OCI-M2 (cell line): ENCODE data around the gene USP54.
"Not testable (repeated sequence)": the region's sequence is repeated elsewhere in the genome, so short reads cannot be mapped to it uniquely, and the experiment has no call there.

Experiments used
- DNase-seq: peaks from one replicate; lab custom pipeline; 2025; ENCODE audit not compliant: unreplicated experiment; lab: John Stamatoyannopoulos, UW

The USP54 gene, protein sequence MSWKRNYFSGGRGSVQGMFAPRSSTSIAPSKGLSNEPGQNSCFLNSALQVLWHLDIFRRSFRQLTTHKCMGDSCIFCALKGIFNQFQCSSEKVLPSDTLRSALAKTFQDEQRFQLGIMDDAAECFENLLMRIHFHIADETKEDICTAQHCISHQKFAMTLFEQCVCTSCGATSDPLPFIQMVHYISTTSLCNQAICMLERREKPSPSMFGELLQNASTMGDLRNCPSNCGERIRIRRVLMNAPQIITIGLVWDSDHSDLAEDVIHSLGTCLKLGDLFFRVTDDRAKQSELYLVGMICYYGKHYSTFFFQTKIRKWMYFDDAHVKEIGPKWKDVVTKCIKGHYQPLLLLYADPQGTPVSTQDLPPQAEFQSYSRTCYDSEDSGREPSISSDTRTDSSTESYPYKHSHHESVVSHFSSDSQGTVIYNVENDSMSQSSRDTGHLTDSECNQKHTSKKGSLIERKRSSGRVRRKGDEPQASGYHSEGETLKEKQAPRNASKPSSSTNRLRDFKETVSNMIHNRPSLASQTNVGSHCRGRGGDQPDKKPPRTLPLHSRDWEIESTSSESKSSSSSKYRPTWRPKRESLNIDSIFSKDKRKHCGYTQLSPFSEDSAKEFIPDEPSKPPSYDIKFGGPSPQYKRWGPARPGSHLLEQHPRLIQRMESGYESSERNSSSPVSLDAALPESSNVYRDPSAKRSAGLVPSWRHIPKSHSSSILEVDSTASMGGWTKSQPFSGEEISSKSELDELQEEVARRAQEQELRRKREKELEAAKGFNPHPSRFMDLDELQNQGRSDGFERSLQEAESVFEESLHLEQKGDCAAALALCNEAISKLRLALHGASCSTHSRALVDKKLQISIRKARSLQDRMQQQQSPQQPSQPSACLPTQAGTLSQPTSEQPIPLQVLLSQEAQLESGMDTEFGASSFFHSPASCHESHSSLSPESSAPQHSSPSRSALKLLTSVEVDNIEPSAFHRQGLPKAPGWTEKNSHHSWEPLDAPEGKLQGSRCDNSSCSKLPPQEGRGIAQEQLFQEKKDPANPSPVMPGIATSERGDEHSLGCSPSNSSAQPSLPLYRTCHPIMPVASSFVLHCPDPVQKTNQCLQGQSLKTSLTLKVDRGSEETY (N-terminal part only)

DNA sequence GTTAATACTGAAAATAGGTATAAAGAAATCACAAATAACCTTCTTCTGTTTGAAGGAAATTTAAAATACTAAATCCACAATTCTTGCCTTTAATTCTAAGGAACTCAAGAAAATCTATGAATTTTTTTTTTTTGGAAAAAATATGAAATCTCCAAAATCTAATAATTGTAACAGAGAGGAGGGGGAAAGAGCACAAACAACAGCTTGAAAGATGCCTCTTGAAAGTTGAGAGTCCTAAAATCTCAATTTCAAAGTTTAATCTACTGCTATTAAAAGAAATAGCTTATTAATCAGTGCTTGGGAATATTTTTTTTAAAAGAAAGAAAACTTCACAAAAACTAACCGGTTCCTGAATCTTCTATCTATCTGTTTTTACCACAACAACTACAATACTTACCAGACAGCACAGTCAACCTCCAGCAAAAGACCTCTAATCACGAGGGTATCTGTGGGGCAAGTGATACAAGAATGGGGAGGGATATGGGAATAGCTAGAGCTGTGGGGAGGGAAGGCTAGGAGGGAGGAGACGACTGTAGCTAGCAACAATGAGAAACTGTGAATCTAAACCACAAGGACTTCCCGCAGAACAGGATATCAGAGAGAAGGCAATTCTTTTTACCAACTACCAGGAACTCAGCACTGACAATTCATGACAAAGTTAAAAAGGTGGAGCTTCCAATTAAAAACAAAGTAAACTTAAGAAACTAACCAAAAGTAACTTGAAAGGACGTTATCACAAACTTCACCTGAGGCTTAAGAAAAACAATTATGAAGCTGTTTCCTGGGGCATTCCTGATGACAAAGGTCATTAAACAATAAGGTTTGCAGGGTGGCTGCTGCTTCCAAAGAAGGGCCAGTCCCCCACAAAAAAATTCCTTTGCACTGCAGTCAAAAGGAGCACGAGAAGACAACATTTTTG lies at the start of gene USP54:
Gene USP54, minus strand, starts transcription at position 462 of the 919 bp plus-strand sequence. CDS start 15,684 bp downstream, outside the sequence.
- no peak for DNase-seq

DNA sequence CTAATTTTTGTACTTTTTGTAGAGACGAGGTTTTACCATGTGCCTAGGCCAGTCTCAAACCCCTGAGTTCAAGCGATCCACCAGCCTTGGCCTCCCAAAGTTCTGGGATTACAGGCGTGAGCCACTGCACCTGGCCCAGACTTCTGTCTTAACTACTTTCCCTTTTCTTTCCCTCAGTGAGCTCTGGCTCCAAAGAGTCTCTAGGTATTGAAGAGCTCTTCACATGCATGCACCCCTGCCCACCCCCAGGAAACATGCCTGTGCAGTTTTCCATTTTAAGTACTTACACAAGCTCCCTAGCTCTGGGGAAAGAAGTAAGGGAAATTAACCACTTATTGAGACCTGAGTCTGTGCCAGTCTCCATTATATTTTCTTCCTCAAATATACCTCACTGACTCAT lies 48.1 kb upstream of the USP54 start:
- DNase-seq, result no peak

DNA sequence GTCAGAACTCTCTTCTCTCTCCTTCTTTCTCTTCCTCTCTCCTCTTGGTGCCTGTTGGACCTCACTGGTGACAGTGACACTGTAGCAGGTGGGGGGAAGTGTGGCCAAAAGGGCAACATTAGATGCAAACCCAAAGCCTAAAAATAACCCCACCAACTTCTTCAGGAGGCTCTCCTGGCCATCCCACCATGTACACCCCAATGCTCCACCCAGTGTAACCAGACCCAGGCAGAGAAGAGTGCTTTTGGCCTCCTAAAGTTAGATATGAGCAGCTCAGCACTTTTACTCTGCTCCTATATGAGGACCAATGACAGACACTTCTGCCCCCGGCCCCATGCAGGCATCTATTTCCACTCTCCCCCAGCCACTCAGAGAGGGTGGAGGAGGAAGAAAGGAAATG lies 44.6 kb upstream of the USP54 start:
- DNase-seq, result no peak

DNA sequence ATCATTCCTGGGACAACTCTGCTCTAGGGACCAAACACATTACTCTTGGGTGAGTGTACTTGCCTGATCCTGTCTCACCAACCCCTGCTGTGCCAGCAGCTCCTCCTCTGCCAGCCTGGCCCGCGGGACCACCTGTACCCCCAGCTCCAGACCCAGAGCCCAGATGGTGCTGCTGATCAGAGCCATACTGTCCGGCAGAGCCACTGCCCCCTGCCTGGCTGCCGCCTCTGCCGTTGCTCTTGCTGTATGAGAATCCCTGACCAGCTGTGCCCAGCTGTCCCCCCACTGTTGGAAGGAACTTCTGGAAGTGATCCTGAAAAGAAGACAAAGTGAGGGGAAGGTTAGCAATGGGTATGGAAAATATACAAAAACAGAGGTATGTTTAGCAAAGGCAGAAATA lies 43.3 kb upstream of the USP54 start:
- DNase-seq, result no peak

DNA sequence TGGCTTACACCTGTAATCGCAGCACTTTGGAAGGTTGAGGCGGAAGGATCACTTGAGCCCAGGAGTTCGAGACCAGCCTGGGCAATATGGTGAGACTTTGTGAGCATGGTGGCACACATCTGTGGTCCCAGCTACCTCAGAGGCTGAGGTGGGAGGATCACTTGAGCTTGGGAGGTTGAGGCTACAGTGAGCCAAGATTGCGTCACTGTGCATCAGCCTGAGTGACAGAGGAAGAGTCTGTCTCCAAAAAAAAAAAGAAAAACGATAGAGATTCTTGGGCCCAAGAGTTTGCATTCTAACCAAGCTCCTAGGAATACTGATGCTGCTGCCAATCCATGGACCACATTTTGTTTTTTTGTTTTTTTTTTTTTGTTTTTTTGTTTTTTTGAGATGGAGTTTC lies 38.0 kb upstream of the USP54 start:
- DNase-seq, result no peak

DNA sequence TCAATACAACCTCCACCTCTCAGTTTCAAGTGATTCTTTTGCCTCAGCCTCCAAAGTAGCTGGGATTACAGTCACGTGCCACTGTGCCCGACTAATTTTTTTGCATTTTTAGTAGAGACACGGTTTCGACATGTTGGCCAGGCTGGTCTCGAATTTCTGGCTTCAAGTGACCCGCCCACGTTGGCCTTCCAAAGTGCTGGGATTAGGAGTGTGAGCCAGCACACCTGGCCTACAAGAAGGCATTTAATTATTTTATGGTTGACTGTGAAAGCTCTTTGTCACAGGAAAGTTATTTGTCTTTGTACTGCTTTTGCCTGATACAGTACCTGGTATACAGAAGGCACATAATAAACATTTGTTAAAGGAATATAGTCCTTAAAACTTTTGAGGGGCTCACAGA lies 37.3 kb upstream of the USP54 start:
- DNase-seq, result no peak

DNA sequence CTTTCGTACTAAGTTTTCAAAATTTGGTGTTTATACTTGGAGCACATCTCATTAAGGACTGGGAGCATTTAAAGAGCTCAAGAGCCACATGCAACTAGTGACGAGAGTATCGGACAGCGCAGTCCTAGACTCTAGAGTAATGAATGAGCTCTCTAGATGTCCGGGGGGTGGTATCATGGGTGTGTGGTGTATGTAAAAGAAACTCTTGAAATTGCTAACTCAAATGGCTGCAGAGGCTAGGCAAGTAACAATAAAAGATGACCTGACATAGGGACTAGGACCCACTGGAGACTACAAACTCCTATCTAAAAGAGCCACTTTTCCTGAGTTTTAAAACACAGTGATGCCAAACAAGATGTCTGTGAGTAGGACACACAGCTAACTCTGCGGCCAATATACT lies 36.2 kb upstream of the USP54 start:
- no peak for DNase-seq

DNA sequence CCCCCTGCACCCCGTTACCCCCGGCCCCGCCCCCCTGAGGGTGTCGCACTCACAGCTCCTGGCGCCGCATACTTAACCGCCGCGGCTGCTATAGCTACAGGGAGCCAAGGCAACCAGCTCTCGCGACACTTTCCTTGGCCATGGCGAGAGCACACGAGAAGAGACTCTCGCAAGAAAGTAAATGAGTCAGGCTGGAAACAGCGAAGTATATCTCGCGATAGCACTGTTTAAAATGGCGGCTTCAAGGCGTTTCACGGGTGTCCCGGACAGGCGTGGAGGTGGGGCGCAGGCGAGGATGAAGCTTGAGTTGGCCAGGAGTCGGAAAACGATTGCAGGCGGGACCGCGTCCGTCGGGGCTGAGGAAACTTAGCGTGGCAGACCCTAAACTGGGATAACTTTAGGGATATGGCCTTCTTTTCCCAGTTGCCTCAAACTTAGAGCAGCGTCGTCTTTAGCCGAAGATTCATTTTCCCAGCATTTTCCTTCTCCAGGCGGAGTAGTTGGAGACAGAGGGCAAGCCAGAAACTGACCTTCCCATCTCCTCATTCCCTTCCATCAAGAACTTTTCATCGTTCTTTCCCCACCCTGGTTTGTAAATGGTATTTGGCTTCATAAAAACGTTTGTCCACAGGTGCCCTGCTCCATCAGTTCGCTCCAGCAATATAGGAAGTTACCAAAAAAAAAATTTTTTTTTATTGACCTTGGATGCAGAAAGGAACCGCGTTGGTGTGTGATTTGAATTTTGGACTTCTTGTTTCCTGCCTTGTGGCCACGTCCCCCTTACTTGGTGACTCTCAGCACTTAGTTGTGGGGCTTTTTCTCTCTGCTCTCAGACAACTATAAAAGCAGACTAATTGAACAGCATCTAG lies 35.0 kb upstream of the USP54 start:
- DNase-seq, result peak; percentile 72

DNA sequence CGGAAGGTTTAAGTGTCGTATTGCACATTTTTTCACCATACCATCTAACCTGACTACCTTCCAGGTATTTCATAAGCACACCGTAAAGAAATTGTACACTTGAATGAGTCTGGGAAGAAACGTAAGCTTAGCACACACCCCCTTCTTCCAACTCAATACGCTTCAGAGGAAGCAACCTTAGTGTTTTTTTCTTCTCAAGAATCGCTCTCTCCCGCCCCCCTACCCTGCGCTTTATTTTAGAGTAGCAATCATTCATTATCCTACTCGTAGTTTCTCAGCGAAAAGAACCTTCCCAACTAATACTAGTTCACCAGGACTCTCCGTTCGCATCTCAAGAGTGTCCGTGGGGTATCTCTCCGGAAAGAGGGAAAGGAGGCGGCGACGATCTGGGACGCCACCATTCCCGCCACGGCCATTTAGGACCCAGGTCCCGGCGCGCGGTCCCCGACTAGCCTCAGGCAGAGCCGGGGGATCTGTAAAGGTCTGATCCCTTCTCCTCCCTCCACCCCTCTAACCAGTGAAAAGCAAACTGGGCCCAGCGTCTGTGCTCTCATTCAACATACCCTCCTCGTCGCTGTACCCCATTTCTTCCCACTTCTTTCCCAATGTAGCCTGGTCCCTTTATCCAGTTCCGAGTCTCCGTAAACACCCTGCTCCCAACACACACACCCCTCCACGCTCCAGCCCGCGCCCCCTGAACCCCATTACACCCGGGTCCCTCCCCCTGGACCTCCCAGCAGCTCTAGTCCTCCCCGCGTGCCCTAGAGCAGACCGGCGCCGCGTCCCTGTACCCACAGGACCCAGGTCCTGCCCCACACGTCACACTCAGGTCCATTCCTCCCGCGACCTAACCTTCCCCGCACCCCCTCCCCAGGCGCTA lies 34.1 kb upstream of the USP54 start:
- no peak for DNase-seq

DNA sequence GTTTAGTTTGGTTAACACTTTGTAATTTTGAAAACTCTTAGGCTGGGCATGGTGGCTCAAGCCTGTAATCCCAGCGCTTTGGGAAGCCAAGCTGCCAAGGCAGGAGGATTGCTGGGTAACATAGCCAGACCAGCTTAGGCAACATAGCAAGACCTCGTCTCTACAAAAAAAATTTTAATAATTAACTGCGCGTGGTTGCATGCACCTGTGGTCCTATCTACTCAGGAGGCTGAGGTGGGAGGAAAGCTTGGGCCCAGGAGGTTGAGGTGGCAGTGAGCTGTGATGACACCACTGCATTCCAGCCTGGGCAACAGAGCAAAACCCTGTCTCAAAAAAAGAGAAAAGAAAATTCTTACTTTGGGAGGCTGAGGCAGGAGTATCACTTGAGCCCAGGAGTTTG lies 31.9 kb upstream of the USP54 start:
- DNase-seq, result no peak

DNA sequence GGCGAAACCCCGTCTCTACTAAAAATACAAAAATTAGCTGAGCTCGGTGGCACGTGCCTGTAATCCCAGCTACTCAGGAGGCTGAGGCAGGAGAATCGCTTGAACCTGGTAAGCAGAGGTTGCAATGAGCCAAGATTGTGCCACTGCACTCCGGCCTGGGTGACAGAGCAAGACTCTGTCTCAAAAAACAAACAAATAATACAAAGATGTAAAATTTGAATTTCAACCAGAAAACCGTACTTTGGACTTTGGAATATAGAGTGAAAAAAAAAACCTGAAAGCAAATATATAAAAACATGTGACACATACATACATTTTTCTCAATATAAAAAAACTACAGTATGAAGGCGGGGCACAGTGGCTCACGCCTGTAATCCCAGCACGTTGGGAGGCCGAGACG lies 29.8 kb upstream of the USP54 start:
- not testable (repeated sequence) for DNase-seq

DNA sequence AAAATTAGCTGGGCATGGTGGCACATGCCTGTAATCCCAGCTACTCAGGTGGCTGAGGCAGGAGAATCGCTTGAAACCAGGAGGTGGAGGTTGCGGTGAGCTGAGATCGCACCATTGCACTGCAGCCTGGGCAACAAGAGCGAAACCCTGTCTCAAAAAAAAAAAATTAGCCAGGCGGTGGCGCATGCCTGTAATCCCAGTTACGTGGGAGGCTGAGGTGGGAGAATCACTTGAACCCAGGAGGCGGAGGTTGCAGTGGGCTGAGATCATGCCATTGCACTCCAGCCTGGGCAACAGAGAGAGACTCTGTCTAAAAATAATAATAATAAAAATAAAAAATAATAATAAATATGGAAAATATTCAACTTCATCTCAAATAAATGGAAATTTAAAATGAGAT lies 26.0 kb upstream of the USP54 start:
- DNase-seq, result not testable (repeated sequence)

DNA sequence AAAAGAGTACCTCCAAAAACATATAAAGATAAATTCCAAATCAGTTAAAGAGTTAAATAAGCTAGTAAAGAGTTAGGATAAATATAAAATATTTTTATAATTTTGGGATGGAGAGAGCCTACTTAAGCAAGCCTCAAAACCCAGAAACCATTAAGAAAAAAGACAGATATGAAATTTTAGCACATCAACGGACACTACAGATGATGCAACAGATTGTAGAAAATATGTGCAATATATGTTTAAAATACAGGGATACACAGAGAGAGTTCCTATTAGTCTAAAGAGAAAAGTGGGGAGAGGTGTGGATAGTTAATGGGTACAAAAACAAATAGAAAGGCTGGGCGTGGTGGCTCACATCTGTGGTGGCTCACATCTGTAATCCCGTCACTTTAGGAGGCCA lies 23.6 kb upstream of the USP54 start:
- no peak for DNase-seq

DNA sequence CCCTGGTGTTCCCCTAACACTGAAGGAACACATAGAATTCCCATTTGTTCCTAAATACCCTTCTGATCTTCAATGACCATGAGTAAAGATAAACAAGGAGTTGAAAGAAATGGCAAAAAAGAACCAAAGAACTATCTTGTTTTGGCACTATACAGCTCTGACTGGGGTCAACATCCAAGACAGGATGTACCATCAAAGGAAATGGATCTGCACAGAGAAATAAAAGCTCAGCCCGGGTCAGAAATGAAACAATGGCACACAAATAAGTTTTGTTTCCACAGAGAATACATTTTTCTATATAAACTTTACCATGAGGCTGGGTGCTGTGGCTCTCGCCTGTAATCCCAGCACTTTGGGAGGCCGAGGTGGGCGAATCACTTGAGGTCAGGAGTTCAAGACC lies 18.0 kb upstream of the USP54 start:
- no peak for DNase-seq

DNA sequence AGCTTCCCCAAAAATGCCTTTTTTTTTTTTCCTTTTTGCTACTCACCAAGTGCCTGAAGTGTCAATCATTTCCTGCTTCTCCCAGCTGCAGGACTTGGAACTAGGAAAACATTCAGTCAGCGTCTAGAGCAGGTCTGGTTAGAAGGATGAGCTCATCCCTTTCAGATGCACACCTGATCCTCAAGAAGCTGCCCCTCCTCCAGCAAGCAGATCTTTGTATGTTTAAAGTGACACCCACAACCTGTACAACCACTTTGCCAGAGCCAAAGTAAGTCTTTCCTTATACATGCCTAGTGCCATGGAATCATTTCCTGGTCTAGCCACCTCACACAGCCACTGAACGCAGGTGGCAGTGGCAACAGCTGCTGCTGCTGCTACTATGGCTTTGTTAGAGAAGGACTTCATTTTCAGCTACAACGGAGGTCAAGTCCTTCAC lies 10.4 kb upstream of the USP54 start:
- DNase-seq, result no peak

DNA sequence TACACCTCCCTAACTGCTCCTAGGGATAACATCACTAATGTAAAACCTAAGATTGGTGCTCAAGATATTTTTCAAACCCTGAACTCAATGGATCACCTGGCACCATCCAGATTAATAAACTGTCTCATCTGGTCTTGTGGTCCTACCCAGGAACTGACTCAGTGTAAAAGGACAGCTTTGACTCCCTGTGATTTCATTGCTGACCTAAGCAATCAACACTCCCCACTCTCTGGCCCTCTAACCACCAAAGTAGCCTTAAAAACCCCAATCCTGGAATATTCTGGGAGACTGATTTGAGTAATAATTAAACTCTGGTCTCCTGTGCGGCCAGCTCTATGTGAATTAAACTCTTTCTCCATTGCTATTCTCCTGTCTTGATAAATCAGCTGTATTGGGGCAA lies 6.2 kb upstream of the USP54 start:
- DNase-seq, result no peak

DNA sequence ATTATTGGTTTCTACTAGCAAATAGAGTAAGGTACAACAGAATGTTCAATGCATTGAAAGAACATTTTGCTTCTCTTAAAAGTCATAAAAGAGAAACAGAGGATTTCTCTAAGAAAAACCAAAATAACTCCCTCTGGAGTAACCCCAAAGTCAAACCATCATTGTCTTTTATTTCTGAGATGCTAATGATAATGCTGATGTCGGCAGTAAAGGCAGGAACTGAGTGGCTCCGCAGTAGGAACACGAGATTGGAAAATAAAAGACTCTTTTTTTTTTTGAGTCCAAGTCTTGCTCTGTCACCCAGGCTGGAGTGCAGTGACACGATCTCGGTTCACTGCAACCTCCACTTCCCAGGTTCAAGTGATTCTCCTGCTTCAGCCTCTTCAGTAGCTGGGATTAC lies 2.7 kb upstream of the USP54 start:
- DNase-seq, result no peak

DNA sequence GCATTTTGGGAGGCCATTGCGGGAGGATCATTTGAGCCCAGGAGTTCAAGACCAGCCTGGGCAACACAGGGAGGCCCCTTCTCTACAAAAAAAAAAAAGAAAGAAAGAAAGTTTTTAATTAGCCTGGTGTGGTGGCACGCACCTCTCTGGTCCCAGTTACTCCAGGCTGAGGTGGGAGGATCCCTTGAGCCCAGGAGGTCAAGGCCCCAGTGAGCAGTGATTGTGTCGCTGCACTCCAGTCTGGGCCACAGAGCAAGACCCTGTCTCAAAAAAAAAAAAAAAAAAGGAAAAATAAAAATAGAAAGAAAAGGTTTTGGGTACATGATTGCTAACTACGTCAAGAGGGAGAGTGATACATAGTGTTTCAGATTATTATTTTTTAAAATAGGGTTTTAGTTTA lies 2.0 kb upstream of the USP54 start:
- no peak for DNase-seq
